HG03469 (cell line): Measurements from ENCODE around the gene TSPAN8.
"Not testable (repeated sequence)": the region's sequence is repeated elsewhere in the genome, so short reads cannot be mapped to it uniquely, and the experiment has no call there.

Experiments
- ATAC-seq: cut with Tn5 transposase; IDR thresholded peaks from one replicate; pipeline ENCODE4 v1.9.1; 2021; ENCODE audit warnings: mild to moderate bottlenecking, moderate library complexity, moderate number of reproducible peaks; ENCODE audit not compliant: unreplicated experiment

The TSPAN8 gene

GRCh38 chr12:71164568-71165197 lies 6.9 kb upstream of the TSPAN8 start:
- no peak for ATAC-seq

- no peak for ATAC-seq
Observed at GRCh38 chr12:71164166-71164565, 6.4 kb upstream of the TSPAN8 start.

GRCh38 chr12:71162832-71163763 lies 5.3 kb upstream of the TSPAN8 start:
- ATAC-seq = no peak

GRCh38 chr12:71161591-71161990 lies 3.8 kb upstream of the TSPAN8 start:
- no peak for ATAC-seq

GRCh38 chr12:71160585-71160984 lies 2.8 kb upstream of the TSPAN8 start:
- ATAC-seq = no peak

- no peak for ATAC-seq
Observed at GRCh38 chr12:71159878-71160277, 2.1 kb upstream of the TSPAN8 start.

GRCh38 chr12:71159264-71159663 lies 1.5 kb upstream of the TSPAN8 start:
- ATAC-seq = no peak

- ATAC-seq = no peak
Observed at GRCh38 chr12:71158361-71158882, 623 bp upstream of the TSPAN8 start.

GRCh38 chr12:71155225-71155624 lies 2.6 kb downstream of the TSPAN8 start:
- no peak for ATAC-seq

- no peak for ATAC-seq
Observed at GRCh38 chr12:71152851-71153250, 4.9 kb downstream of the TSPAN8 start.

GRCh38 chr12:71150041-71150440 lies 7.8 kb downstream of the TSPAN8 start:
- not testable (repeated sequence) for ATAC-seq

GRCh38 chr12:71144682-71145081 lies 13.1 kb downstream of the TSPAN8 start:
- ATAC-seq = no peak

- ATAC-seq = no peak
Observed at GRCh38 chr12:71142956-71143355, 14.8 kb downstream of the TSPAN8 start.

GRCh38 chr12:71142016-71142415 lies 15.8 kb downstream of the TSPAN8 start:
- ATAC-seq = no peak

GRCh38 chr12:71141378-71141926 lies 16.3 kb downstream of the TSPAN8 start:
- ATAC-seq = no peak

GRCh38 chr12:71139153-71139735 lies 18.6 kb downstream of the TSPAN8 start:
- ATAC-seq = no peak

GRCh38 chr12:71138011-71138410 lies 19.8 kb downstream of the TSPAN8 start:
- no peak for ATAC-seq

- ATAC-seq = no peak
Observed at GRCh38 chr12:71135812-71136176, 22.0 kb downstream of the TSPAN8 start.

GRCh38 chr12:71135077-71135811 lies 22.6 kb downstream of the TSPAN8 start:
- no peak for ATAC-seq

- ATAC-seq = no peak
Observed at GRCh38 chr12:71134405-71134804, 23.4 kb downstream of the TSPAN8 start.
